HT-29 (cell line): ENCODE data around the gene FSTL4. TPM values are rescaled to one million over a fixed set of nuclear protein-coding genes. Genes with fewer than 3 reads are reported as not detected.

Experiments used
- DNase-seq: peaks from one replicate; pipeline ENCODE4 v3.0.0-alpha.2; 2015; ENCODE audit warnings: low spot score
- total RNA-seq: library from RNA; depleted of rRNA; stranded (reverse); fragments of >200 nt; shearing (Covaris generic); gene quantifications from 2 replicates; pipeline ENCODE4 v1.2.3, GENCODE V29; 2014

FSTL4 gene
- total RNA-seq, 1 experiment from 2014 or later: 0.33 TPM

GRCh38 chr5:133480866-133481265 lies 131.5 kb downstream of the FSTL4 start:
- DNase-seq: no peak

- no peak for DNase-seq
Observed at GRCh38 chr5:133480366-133480765, 132.0 kb downstream of the FSTL4 start.

GRCh38 chr5:133478199-133478985 lies 133.9 kb downstream of the FSTL4 start:
- DNase-seq: no peak

GRCh38 chr5:133475986-133476385 lies 136.4 kb downstream of the FSTL4 start:
- DNase-seq: no peak

GRCh38 chr5:133474851-133475590 lies 137.3 kb downstream of the FSTL4 start:
- DNase-seq: no peak

GRCh38 chr5:133473291-133473690 lies 139.1 kb downstream of the FSTL4 start:
- DNase-seq: no peak

GRCh38 chr5:133472829-133473228 lies 139.5 kb downstream of the FSTL4 start:
- no peak for DNase-seq

- DNase-seq: no peak
Observed at GRCh38 chr5:133471699-133472098, 140.6 kb downstream of the FSTL4 start.

- DNase-seq: no peak
Observed at GRCh38 chr5:133470841-133471240, 141.5 kb downstream of the FSTL4 start.

- no peak for DNase-seq
Observed at GRCh38 chr5:133469846-133470245, 142.5 kb downstream of the FSTL4 start.

- no peak for DNase-seq
Observed at GRCh38 chr5:133469252-133469651, 143.1 kb downstream of the FSTL4 start.

GRCh38 chr5:133468596-133468995 lies 143.7 kb downstream of the FSTL4 start:
- DNase-seq: no peak

GRCh38 chr5:133467826-133468463 lies 144.4 kb downstream of the FSTL4 start:
- DNase-seq: no peak

- DNase-seq: no peak
Observed at GRCh38 chr5:133467335-133467779, 145.0 kb downstream of the FSTL4 start.

GRCh38 chr5:133466556-133467334 lies 145.6 kb downstream of the FSTL4 start:
- DNase-seq: no peak

GRCh38 chr5:133464013-133464412 lies 148.3 kb downstream of the FSTL4 start:
- DNase-seq: no peak

GRCh38 chr5:133461796-133462516 lies 150.4 kb downstream of the FSTL4 start:
- no peak for DNase-seq

GRCh38 chr5:133460172-133460758 lies 152.1 kb downstream of the FSTL4 start:
- DNase-seq: peak; percentile 52

- no peak for DNase-seq
Observed at GRCh38 chr5:133459474-133460160, 152.7 kb downstream of the FSTL4 start.

GRCh38 chr5:133458435-133458834 lies 153.9 kb downstream of the FSTL4 start:
- DNase-seq: no peak
